HepG2 (cell line): ENCODE data around the gene IKZF4. TPM values are rescaled to one million over a fixed set of nuclear protein-coding genes. Genes with fewer than 3 reads are reported as not detected.
A peak's percentile ranks its signal among the peaks of the same experiment; 100 is the strongest.

Experiments
- BCL6 ChIP-seq: IDR thresholded peaks from 2 replicates; pipeline ENCODE4 v1.6.1; 2016; ENCODE audit warnings: missing genetic modification reagents, missing compliant biosample characterization
- HDAC2 ChIP-seq: sonication (generic); formaldehyde crosslinking; IDR thresholded peaks from 2 replicates; pipeline ENCODE4 v1.4.0; 2020; ENCODE audit warnings: missing genetic modification reagents
- LCORL ChIP-seq, 2 experiments: fragments of 450-650 bp in 1 of 2; sonication (generic) in 1 of 2; formaldehyde crosslinking in 1 of 2; IDR thresholded peaks; 2 replicates each; pipeline versions ENCODE4 v1.5.0 to v1.6.1; 2017 to 2020; ENCODE audit warnings: antibody characterized with exemption in 1 of 2, missing genetic modification reagents in 1 of 2
- MAFK ChIP-seq, 2 experiments: IDR thresholded peaks in 1 of 2; conservative IDR thresholded peaks in 1 of 2; 2 replicates each; pipeline ENCODE4 v1.6.1; 2011; ENCODE audit warnings: improper control_type of control experiment in 2 of 2, low read length in 2 of 2
- NCOA5 ChIP-seq: sonication (generic); formaldehyde crosslinking; IDR thresholded peaks from 2 replicates; pipeline ENCODE4 v1.4.0; 2020; ENCODE audit warnings: missing genetic modification reagents
- ZBTB40 ChIP-seq, 2 experiments: fragments of 450-650 bp in 1 of 2; sonication (generic) in 1 of 2; formaldehyde crosslinking in 1 of 2; IDR thresholded peaks; 2 replicates each; pipeline versions ENCODE4 v1.6.1 to v1.8.0; 2016 to 2022; ENCODE audit warnings: antibody characterized with exemption in 1 of 2, mild to moderate bottlenecking in 1 of 2, missing genetic modification reagents in 1 of 2
- ZFP36L2 ChIP-seq: sonication (generic); formaldehyde crosslinking; IDR thresholded peaks from 2 replicates; pipeline ENCODE4 v1.4.0; 2020; ENCODE audit warnings: missing genetic modification reagents
- ZFX ChIP-seq: sonication (generic); formaldehyde crosslinking; IDR thresholded peaks from 2 replicates; pipeline ENCODE4 v1.4.0; 2020; ENCODE audit warnings: mild to moderate bottlenecking, low read depth, missing genetic modification reagents, moderate library complexity
- ZMAT3 ChIP-seq: sonication (generic); formaldehyde crosslinking; conservative IDR thresholded peaks from 2 replicates; pipeline ENCODE4 v1.7.0; 2021; ENCODE audit warnings: missing genetic modification reagents
- ZNF281 ChIP-seq: sonication (generic); formaldehyde crosslinking; IDR thresholded peaks from 2 replicates; pipeline ENCODE4 v1.4.0; 2020; ENCODE audit warnings: missing genetic modification reagents, borderline replicate concordance
- ZNF607 ChIP-seq: sonication (generic); formaldehyde crosslinking; IDR thresholded peaks from 2 replicates; pipeline ENCODE4 v1.5.1; 2020; ENCODE audit warnings: missing genetic modification reagents, mild to moderate bottlenecking, borderline replicate concordance
- ZNF776 ChIP-seq: sonication (generic); formaldehyde crosslinking; IDR thresholded peaks from 2 replicates; pipeline ENCODE4 v1.4.0; 2020; ENCODE audit warnings: mild to moderate bottlenecking, missing genetic modification reagents
- ZNF780A ChIP-seq: sonication (generic); formaldehyde crosslinking; IDR thresholded peaks from 2 replicates; pipeline ENCODE4 v1.8.0; 2022; ENCODE audit warnings: mild to moderate bottlenecking, missing genetic modification reagents, moderate library complexity
- polyA plus RNA-seq, 8 experiments: library from polyadenylated mRNA; depleted of rRNA in 3 of 8; stranded (reverse) in 7 of 8; unstranded in 1 of 8; fragments of >200 nt; fragmentation: Illumina TruSeq in 4 of 8; extraction: Trizol in 4 of 8; gene quantifications; 2 replicates each; pipeline versions ENCODE4 v1.2.1 to v1.2.3, GENCODE V29; 2011 to 2016; ENCODE audit warnings: low read depth in 4 of 8, missing spikeins in 1 of 8, mixed read lengths in 1 of 8; ENCODE audit not compliant: insufficient read depth in 1 of 8
- total RNA-seq, 5 experiments: library from RNA; depleted of rRNA; stranded (reverse); fragments of >200 nt; fragmentation: Illumina TruSeq; extraction: Trizol; gene quantifications; 2 replicates each; pipeline ENCODE4 v1.2.3, GENCODE V29; 2016; ENCODE audit warnings: low read depth in 1 of 5
- TF ChIP-seq, protein P1 (sequence below): sonication (generic); formaldehyde crosslinking; IDR thresholded peaks from 2 replicates; pipeline ENCODE4 v1.5.0; 2020; ENCODE audit warnings: mild to moderate bottlenecking, missing genetic modification reagents

IKZF4 gene
- total and polyA plus RNA-seq, 2 of the 13 experiments (the other 11 are each of a cell fraction or from before 2014, with no cell fraction given), result 0.58 to 2.2 TPM

- TF ChIP-seq, protein P1, sequence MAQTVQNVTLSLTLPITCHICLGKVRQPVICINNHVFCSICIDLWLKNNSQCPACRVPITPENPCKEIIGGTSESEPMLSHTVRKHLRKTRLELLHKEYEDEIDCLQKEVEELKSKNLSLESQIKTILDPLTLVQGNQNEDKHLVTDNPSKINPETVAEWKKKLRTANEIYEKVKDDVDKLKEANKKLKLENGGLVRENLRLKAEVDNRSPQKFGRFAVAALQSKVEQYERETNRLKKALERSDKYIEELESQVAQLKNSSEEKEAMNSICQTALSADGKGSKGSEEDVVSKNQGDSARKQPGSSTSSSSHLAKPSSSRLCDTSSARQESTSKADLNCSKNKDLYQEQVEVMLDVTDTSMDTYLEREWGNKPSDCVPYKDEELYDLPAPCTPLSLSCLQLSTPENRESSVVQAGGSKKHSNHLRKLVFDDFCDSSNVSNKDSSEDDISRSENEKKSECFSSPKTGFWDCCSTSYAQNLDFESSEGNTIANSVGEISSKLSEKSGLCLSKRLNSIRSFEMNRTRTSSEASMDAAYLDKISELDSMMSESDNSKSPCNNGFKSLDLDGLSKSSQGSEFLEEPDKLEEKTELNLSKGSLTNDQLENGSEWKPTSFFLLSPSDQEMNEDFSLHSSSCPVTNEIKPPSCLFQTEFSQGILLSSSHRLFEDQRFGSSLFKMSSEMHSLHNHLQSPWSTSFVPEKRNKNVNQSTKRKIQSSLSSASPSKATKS, result no peak
- TF ChIP-seq ZNF776 (CRISPR knock-in tag), result no peak
- no peak for TF ChIP-seq MAFK (conservative IDR thresholded peaks at IDR 0.05 in 1 of 2, IDR thresholded peaks at IDR 0.05 in 1 of 2; ENCODE audit: low read length in 2 of 2)
- no peak for TF ChIP-seq ZNF607
- TF ChIP-seq HDAC2 (CRISPR knock-in tag), result peak; percentile 78; the same call in 1 of the 2 replicates
- peak; percentile 51; the same call in 1 of the 2 replicates for TF ChIP-seq ZFX
- peak; percentile 66; the same call in 1 of the 2 replicates for TF ChIP-seq ZNF281 (CRISPR knock-in tag)
- peak; percentile 17; the same call in 1 of the 2 replicates for TF ChIP-seq ZMAT3 (CRISPR knock-in tag)
- TF ChIP-seq ZFP36L2, result no peak
- TF ChIP-seq BCL6 (CRISPR knock-in tag), result peak; percentile 91
- no peak for TF ChIP-seq ZBTB40 (IDR thresholded peaks at IDR 0.05)
- peak; percentile 20; the same call in 1 of the 2 replicates for TF ChIP-seq ZBTB40 (CRISPR knock-in tag; IDR thresholded peaks at IDR 0.05)
- TF ChIP-seq LCORL (IDR thresholded peaks at IDR 0.05), result no peak
- peak; percentile 15 for TF ChIP-seq LCORL (CRISPR knock-in tag; IDR thresholded peaks at IDR 0.05)
- 0 out of 2 replicates have a peak, but pooled peaks have one; percentile 4 for TF ChIP-seq ZNF780A (CRISPR knock-in tag)
- TF ChIP-seq NCOA5 (CRISPR knock-in tag), result no peak
Measured at GRCh38 chr12:56080556-56081138, 59.8 kb downstream of the IKZF4 start (continued).
